Measurements from ENCODE around the gene MRPS27.

The MRPS27 gene

DNA sequence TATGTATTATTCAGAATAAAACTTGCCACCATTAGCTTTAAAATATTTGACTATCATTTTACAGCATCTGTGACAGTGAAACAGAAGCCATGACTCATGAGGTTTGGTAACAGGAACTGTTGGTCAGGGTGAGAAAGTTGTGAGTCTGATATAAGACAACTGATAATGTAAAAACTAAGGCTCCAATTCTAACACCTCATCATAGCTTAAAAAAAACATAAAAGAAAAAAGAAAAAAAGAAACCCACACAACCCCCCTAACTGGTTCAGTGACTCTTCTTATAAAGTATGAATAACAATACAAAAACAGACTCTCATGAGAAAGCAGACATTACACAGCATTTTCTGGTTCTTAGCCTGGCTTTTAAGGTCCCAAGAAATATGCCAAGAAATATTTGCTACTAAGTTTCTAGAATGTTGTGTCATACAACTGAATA, 85.8 kb downstream of the MRPS27 start:
- Mint-ChIP-seq H3K27me3 (ENCODE audit: low read depth) (peaks cover 28% of the 10 kb centered on the region), H3K36me3 (ENCODE audit: low read depth) (peaks cover 51% of the 10 kb centered on the region)

DNA sequence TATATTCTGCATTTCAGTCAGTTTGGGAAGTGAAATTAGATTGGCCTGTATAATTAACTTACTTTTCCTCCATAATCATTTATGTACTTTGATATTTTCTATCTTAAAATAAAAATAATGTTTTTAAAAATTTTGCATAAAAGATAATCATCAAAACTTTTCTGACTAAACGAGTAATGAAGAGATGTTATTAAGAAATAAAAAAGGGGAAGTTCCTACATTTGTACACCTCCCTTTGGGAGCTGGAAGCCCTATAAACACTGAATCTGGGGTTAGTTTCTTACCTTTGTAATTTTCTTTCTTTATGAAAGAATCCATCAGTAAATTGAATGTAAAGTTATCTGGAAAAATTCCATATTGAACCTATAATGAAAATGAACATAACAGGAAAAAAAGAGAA, 86.2 kb downstream of the MRPS27 start:
- no peak for DNase-seq (ENCODE audit: low spot score)
- Mint-ChIP-seq H3K36me3 (ENCODE audit: low read depth) (peaks cover 51% of the 10 kb centered on the region), H3K27me3 (ENCODE audit: low read depth) (peaks cover 28% of the 10 kb centered on the region), H3K9me3 (no peaks in the 10 kb centered on the region), H3K4me3 (peak overlapping the region; percentile 27), H3K4me1 (ENCODE audit: low read depth) (peaks cover 25% of the 10 kb centered on the region), H3K27ac (no peak overlapping the region)

More for the DNA sequence above, 85.8 kb downstream of the MRPS27 start:
- H3K4me3 Mint-ChIP-seq = peak overlapping the region; percentile 27
- peak; percentile 43 for DNase-seq (ENCODE audit: low spot score)
- H3K9me3 Mint-ChIP-seq = no peaks in the 10 kb centered on the region
- H3K4me1 Mint-ChIP-seq (ENCODE audit: low read depth) = peaks cover 25% of the 10 kb centered on the region
- H3K27ac Mint-ChIP-seq = peak overlapping the region; percentile 48

DNA sequence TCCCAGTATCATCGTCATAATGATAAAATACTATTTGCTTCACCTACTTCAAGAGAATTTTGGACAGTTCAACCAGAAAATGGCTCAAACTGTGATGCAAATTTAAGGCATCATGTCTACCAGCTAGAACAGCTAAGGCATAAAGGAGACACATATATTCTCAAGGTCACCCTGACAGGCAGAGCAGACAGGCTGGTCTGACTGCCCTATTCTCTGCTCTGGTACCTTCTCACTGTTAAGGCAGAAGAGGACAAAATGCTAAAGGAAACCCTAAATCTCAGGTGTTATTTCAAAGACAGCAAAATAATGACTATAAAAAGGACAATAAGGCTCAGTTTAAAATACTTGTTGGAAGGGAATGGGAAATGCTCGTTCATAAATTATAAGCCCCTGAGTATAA, 87.2 kb downstream of the MRPS27 start:
- Mint-ChIP-seq H3K27me3 (ENCODE audit: low read depth) (peaks cover 28% of the 10 kb centered on the region), H3K27ac (peak overlapping the region; percentile 21), H3K4me3 (peak overlapping the region; percentile 52), H3K4me1 (ENCODE audit: low read depth) (peaks cover 25% of the 10 kb centered on the region), H3K9me3 (no peaks in the 10 kb centered on the region), H3K36me3 (ENCODE audit: low read depth) (peaks cover 50% of the 10 kb centered on the region)
- DNase-seq (ENCODE audit: low spot score) = no peak

DNA sequence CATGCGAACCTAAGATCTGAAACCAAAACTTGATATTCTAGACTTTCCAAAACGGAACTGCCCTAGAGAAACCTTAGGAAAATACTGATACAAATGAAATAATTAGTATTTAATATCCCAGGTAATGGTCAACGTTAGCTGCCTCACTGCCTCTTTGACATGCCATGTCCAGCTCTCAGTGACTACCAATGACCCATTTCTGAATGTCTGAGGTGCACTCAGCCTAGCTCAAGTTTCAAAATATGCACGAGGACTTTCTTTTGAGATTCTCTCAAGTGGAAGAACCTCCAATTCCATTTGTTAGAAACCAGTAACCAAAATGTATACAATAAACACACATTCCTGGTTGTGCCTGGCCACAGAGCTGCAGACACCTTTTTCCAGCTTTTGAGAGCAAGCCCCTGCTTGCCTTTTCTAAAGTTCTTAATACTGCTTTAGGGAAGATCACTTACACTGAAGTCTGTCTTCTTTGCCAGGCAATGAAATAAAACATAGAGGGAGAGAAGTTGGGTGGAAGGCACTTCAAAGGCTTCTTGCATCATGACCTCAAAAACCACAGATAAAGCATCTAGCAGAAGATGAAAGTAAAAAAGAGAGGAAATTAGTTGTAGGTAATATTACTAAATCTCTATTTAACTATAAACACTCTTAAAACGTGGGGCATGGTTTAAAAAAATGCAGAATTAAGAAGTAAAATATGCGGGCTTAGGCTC, 87.9 kb downstream of the MRPS27 start:
- no peak overlapping the region for H3K27ac Mint-ChIP-seq
- no peak for DNase-seq (ENCODE audit: low spot score)
- H3K9me3 Mint-ChIP-seq = no peaks in the 10 kb centered on the region
- H3K36me3 Mint-ChIP-seq (ENCODE audit: low read depth) = peaks cover 52% of the 10 kb centered on the region
- peaks cover 28% of the 10 kb centered on the region for H3K27me3 Mint-ChIP-seq (ENCODE audit: low read depth)
- H3K4me1 Mint-ChIP-seq (ENCODE audit: low read depth) = peaks cover 25% of the 10 kb centered on the region
- peak overlapping the region; percentile 52 for H3K4me3 Mint-ChIP-seq

DNA sequence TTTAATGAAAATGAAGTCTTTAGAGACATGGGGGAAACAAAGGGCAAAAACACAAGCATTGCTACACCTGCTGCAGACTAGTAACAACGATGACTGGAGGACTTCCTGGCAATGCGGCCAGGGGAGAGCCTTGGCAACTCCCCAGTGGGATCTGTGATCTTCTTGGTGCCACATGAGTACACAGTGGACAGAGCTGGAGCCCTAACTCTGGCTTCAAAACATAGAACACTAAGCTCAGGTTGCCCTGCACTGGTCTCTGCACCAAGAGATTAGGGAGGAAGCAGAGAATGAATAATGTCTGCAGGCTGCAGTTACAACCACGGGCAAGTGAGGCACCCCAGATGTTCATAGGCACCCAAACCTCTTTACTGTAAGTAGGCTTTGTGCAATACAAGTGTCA, 91.1 kb downstream of the MRPS27 start:
- Mint-ChIP-seq H3K27ac (no peak overlapping the region), H3K4me3 (no peak overlapping the region), H3K36me3 (ENCODE audit: low read depth) (peaks cover 58% of the 10 kb centered on the region), H3K9me3 (no peaks in the 10 kb centered on the region), H3K27me3 (ENCODE audit: low read depth) (peaks cover 17% of the 10 kb centered on the region), H3K4me1 (ENCODE audit: low read depth) (peaks cover 15% of the 10 kb centered on the region)
- DNase-seq (ENCODE audit: low spot score) = no peak

DNA sequence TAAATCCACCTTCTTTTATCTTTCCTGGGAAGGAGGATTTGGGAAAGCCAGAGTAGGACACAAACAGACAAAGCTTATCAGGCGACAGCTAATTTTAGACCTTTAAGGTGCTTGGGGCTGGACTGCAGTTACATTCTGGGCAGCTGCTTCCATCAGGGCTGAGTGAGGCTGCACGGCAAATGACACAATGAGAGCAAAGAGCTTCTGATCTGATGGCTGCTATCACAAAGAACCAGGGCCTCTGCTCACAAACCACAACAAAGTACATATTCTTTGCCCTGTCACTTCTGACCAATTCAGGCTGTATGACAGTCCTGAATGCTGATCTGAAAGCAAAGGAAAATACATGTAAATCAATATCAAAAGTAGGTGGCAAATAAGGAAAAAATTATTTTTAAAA, 93.1 kb downstream of the MRPS27 start:
- Mint-ChIP-seq H3K4me3 (no peak overlapping the region), H3K4me1 (ENCODE audit: low read depth) (peaks cover 2% of the 10 kb centered on the region), H3K36me3 (ENCODE audit: low read depth) (peaks cover 65% of the 10 kb centered on the region), H3K27ac (no peak overlapping the region), H3K9me3 (no peaks in the 10 kb centered on the region), H3K27me3 (ENCODE audit: low read depth) (peaks cover 9% of the 10 kb centered on the region)
- DNase-seq (ENCODE audit: low spot score) = no peak

DNA sequence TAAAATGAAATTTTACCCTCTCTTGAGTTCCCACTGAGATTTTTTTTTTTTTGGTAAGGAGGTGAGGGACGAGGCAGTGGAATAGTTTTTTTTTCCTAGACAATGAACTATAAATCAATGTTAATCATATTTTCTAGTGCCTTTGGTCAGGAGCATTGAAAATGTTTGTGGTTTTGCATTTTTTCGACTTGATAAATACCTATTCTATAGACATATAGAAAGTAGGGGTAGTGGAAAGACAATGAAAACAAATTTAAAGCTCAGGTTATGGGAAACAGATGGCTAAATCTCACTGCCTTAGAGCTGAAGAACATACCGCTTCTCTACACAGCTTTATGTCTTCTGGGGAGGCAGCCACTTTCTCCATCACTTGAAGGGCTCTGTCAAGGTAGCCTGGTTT, 94.3 kb downstream of the MRPS27 start:
- Mint-ChIP-seq H3K4me3 (no peak overlapping the region), H3K27ac (no peak overlapping the region), H3K27me3 (ENCODE audit: low read depth) (peaks cover 8% of the 10 kb centered on the region), H3K4me1 (ENCODE audit: low read depth) (peaks cover 2% of the 10 kb centered on the region), H3K36me3 (ENCODE audit: low read depth) (peaks cover 64% of the 10 kb centered on the region), H3K9me3 (no peaks in the 10 kb centered on the region)
- no peak for DNase-seq (ENCODE audit: low spot score)

DNA sequence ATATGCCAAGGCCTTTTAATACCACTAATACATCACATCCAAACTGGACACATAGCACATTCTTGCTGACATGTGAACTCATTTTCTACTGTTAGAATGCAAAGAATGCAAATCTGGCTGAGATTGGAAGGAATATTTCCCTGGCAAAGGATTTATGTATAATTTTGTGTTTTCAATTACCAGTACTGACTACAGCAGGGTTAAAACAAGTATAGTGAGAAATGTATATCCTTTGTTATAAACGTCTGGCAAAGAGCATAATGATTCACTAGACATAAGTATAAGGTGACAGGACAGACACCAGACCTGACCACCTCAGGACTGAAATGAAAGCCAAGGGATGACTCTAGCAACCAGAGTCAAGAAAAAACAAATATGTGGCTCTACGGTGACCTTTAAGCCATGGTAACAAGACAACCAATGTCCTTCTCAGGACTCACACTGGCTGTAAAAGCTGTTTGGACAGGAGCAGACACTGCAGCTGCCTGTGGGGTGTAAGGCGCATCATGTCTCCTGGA, 95.0 kb downstream of the MRPS27 start:
- Mint-ChIP-seq H3K27me3 (ENCODE audit: low read depth) (peaks cover 2% of the 10 kb centered on the region), H3K36me3 (ENCODE audit: low read depth) (peaks cover 60% of the 10 kb centered on the region), H3K27ac (no peak overlapping the region), H3K4me1 (ENCODE audit: low read depth) (peaks cover 2% of the 10 kb centered on the region), H3K4me3 (no peak overlapping the region), H3K9me3 (no peaks in the 10 kb centered on the region)
- no peak for DNase-seq (ENCODE audit: low spot score)

DNA sequence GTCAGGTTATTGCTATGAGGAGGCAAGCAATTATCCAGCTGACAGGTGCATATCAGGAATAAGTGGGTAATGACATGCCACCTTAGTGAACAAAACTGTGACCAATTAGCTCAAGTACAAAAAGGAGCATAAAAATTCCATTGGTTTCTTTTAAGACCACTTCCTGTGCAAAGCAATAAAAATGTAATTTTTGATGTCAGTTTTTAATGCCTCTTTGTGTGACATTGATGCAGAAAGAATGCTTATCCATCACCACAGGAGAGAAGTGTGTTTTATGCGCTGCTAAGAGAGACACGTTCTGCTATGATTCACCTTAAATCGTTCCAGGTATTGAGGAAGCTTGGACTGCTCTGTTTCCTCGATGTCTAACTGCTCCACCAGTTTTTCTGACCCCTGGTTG, 96.7 kb downstream of the MRPS27 start:
- DNase-seq (ENCODE audit: low spot score) = no peak
- Mint-ChIP-seq H3K36me3 (ENCODE audit: low read depth) (peaks cover 75% of the 10 kb centered on the region), H3K27me3 (ENCODE audit: low read depth) (peaks cover 2% of the 10 kb centered on the region), H3K4me3 (no peak overlapping the region), H3K4me1 (ENCODE audit: low read depth) (no peaks in the 10 kb centered on the region), H3K27ac (no peak overlapping the region), H3K9me3 (no peaks in the 10 kb centered on the region)

DNA sequence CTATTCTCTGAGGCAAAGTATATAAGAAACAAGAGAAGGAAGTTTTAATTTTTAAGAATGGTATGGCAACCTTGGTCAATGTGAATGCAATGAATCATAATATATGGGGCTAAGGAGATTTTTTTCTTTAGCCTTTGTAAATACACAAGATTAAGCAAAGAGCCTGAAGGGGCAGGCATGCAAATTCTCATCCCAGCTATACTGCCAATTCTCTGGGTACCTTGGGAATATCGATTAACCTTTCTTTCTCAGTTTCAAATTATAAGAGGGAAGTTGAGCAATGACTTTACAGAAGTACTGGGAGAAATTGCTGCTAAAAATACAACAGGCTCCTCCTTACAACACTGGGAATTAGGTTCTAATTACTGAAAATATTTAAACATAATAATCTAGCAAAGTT, 97.5 kb downstream of the MRPS27 start:
- Mint-ChIP-seq H3K9me3 (no peaks in the 10 kb centered on the region), H3K4me3 (no peak overlapping the region), H3K36me3 (ENCODE audit: low read depth) (peaks cover 77% of the 10 kb centered on the region), H3K27ac (no peak overlapping the region), H3K4me1 (ENCODE audit: low read depth) (no peaks in the 10 kb centered on the region), H3K27me3 (ENCODE audit: low read depth) (peaks cover 2% of the 10 kb centered on the region)
- no peak for DNase-seq (ENCODE audit: low spot score)

DNA sequence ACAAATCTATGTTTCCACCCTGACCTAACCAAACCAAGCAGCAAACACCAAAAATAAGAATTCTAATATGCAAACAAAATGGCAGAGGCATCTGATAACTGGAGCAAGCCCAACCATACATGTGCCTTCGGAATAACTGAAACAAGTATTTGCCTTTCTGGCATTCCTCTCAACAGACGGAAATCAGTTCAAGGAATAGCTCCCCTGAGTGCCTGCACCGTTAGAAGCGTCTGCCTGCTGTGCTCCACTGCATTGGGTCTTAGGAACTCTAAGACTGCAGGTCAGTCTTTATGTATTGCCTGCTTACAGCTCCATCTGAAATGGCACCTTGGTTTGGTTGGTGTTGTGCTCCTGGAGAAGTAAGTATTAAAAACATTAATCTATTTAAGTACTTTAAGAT, 98.5 kb downstream of the MRPS27 start:
- Mint-ChIP-seq H3K4me1 (ENCODE audit: low read depth) (no peaks in the 10 kb centered on the region), H3K27me3 (ENCODE audit: low read depth) (no peaks in the 10 kb centered on the region), H3K36me3 (ENCODE audit: low read depth) (peaks cover 73% of the 10 kb centered on the region), H3K9me3 (no peaks in the 10 kb centered on the region), H3K27ac (no peak overlapping the region), H3K4me3 (no peak overlapping the region)
- no peak for DNase-seq (ENCODE audit: low spot score)

DNA sequence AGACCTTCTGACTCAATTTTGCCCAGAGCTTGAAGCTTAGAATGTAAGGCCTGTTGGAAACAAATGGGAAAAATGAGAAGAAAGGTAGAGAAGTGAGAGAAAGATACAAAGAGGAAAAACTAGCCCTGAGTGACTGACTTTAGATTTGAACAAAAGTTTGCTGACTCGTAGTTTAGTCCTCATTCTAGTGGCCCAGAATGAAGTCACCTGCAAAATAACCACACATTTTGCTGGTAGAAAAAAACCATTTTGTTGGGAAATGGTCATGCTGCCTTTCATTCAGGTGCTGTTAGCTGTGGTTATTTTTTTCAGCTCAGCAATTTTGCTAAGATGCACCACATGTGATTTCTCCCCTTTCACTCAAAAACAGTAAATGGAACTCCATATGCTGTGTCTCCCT, 98.9 kb downstream of the MRPS27 start:
- no peaks in the 10 kb centered on the region for H3K9me3 Mint-ChIP-seq
- no peaks in the 10 kb centered on the region for H3K4me1 Mint-ChIP-seq (ENCODE audit: low read depth)
- no peak overlapping the region for H3K4me3 Mint-ChIP-seq
- peaks cover 68% of the 10 kb centered on the region for H3K36me3 Mint-ChIP-seq (ENCODE audit: low read depth)
- H3K27ac Mint-ChIP-seq = no peak overlapping the region
- no peaks in the 10 kb centered on the region for H3K27me3 Mint-ChIP-seq (ENCODE audit: low read depth)
- DNase-seq (ENCODE audit: low spot score) = no peak

DNA sequence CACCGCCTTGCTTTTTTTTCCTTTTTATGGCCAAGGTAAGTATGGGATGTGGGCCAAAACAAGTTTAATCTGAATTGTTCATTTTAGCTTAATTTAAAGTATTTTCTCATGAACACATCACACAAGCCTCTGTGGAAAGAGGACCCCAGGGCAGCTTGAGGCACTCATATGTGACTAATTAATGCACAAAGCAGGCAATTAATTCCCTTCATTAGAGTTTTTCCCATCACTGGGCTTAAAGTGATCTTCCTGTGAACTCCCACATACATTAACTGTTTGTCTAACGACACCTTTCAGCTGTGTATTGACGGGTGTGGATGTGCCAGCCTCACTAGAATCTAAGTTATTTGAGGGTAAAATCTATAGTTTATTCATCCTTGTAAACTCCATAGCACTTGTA, 103.3 kb downstream of the MRPS27 start:
- no peak for DNase-seq (ENCODE audit: low spot score)
- H3K4me1 Mint-ChIP-seq (ENCODE audit: low read depth) = no peaks in the 10 kb centered on the region
- no peaks in the 10 kb centered on the region for H3K27me3 Mint-ChIP-seq (ENCODE audit: low read depth)
- H3K36me3 Mint-ChIP-seq (ENCODE audit: low read depth) = peaks cover 35% of the 10 kb centered on the region
- H3K4me3 Mint-ChIP-seq = no peak overlapping the region
- no peaks in the 10 kb centered on the region for H3K9me3 Mint-ChIP-seq
- H3K27ac Mint-ChIP-seq = no peak overlapping the region

DNA sequence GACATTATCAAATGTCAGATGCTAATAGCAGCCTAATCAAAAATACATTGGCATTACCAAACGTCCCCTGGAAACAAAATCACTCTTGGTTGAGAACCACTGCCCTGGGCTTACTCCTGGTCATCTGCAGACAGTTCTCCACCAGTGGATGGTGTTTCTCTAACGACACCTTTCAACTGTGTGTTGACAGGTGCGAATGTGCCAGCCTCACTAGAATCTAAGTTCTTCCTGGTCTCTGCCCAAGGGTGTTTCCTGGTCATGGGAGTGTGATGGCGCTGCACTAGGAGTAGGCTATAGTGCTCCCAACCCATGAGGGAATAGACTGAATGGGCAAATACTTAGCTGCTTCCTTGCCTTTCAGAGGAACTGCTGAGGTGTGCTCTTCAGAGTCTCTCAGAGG, 105.9 kb downstream of the MRPS27 start:
- Mint-ChIP-seq H3K4me1 (ENCODE audit: low read depth) (no peaks in the 10 kb centered on the region), H3K9me3 (no peaks in the 10 kb centered on the region), H3K4me3 (no peak overlapping the region), H3K27ac (no peak overlapping the region), H3K36me3 (ENCODE audit: low read depth) (peaks cover 18% of the 10 kb centered on the region), H3K27me3 (ENCODE audit: low read depth) (peaks cover 3% of the 10 kb centered on the region)
- no peak for DNase-seq (ENCODE audit: low spot score)

DNA sequence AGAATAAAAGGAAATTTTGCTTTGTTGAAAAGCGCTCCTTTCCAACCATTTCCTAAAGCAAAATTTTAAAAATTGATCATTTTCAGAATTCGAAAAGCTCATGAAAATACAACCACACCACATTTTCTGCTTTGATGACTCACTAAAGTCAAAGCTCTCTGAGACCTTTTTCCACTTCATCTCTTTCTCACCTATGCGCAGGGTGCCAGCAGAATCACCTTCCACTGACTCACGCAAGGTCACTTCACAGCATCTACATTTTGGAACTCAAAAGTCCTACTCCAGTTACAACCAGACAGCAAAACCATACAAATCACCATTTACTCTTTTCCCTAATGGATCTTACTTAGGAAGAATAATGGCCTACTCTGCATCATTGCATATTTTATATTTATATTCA, 106.6 kb downstream of the MRPS27 start:
- DNase-seq (ENCODE audit: low spot score) = no peak
- peaks cover 3% of the 10 kb centered on the region for H3K27me3 Mint-ChIP-seq (ENCODE audit: low read depth)
- H3K27ac Mint-ChIP-seq = no peak overlapping the region
- no peaks in the 10 kb centered on the region for H3K4me1 Mint-ChIP-seq (ENCODE audit: low read depth)
- H3K36me3 Mint-ChIP-seq (ENCODE audit: low read depth) = peaks cover 11% of the 10 kb centered on the region
- H3K9me3 Mint-ChIP-seq = no peaks in the 10 kb centered on the region
- H3K4me3 Mint-ChIP-seq = no peak overlapping the region
